HG03558 (cell line): Measurements from ENCODE around the gene BCL2L2.

Source experiments
- ATAC-seq: cut with Tn5 transposase; IDR thresholded peaks from one replicate; pipeline ENCODE4 v1.9.1; 2021; ENCODE audit warnings: moderate number of reproducible peaks; ENCODE audit not compliant: unreplicated experiment; ENCODE audit errors: extremely low read depth

BCL2L2 gene

GRCh38 chr14:23352506-23353432, 46.1 kb downstream of the BCL2L2 start, which contains the start of gene SLC22A17:
TSS of gene SLC22A17 (minus strand) at chr14:23352887.
- ATAC-seq, result no peak

- ATAC-seq, result no peak
Measured at GRCh38 chr14:23353433-23353780, 46.8 kb downstream of the BCL2L2 start.

DNA sequence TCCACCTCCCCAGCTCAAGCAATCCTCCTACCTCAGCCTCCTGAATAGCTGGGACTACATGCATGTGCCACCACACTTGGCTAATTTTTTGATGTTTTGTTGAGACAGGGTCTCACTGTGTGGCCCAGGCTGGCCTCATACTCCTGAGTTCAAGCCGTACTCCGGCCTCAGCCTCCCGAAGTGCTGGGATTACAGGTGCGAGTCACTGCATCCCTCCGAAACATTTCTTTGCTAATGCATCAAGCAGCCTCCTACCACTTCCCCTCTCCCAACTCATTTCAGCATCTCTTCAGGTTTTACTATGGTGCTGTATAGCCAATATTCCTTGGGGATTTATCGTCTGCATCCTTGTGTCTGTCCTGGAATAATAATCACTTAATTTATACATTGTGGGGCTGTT, 48.4 kb downstream of the BCL2L2 start:
- no peak for ATAC-seq

- no peak for ATAC-seq
Measured at GRCh38 chr14:23355871-23356435, 49.3 kb downstream of the BCL2L2 start.

- no peak for ATAC-seq
Measured at GRCh38 chr14:23356662-23357061, 50.0 kb downstream of the BCL2L2 start.

DNA sequence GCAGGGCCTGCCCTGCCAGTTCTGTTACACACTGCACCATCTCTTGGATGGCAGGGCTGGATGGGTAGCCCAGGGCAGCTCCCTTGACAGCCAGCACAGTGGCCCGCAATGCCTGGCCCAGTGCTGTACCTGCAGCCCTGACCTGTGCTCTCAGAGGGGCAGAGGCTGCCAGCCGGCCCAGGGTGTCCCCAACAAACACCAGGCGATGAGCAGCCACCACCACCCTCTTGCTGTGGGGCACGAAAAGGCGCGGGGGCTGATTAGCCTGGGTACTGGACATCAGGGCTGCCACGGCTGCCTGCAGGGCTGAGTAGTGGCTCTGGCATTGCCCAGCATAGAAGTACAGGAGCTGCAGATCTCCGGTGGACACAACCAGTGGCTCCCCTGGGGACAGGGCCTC, 50.6 kb downstream of the BCL2L2 start:
- ATAC-seq, result no peak

GRCh38 chr14:23358042-23358441, 51.4 kb downstream of the BCL2L2 start:
- ATAC-seq, result no peak

GRCh38 chr14:23358553-23359166, 52.0 kb downstream of the BCL2L2 start:
- ATAC-seq, result no peak

DNA sequence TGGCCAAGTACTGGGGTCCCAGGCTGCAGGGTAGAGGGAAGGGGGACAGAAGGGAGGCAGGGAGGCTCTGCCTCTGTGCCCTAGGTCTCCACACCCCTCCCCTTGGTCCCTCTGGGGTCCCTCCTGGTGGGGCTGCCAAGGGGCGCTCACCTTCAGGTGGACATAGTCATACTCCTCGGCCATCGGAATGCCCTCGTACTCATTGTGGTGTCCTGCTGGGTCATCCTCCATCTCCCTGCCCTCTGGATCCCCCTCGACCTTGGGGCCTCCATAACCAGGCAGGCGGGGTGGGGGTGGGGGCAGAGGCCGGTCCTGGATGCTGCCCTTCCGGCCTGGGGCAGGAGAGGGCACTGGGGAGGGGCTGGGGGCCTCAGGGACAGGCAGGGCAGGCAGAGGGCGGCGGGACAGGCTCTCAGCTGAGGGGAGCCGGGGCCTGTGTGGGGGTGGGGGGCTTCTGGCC, 52.6 kb downstream of the BCL2L2 start:
- no peak for ATAC-seq

DNA sequence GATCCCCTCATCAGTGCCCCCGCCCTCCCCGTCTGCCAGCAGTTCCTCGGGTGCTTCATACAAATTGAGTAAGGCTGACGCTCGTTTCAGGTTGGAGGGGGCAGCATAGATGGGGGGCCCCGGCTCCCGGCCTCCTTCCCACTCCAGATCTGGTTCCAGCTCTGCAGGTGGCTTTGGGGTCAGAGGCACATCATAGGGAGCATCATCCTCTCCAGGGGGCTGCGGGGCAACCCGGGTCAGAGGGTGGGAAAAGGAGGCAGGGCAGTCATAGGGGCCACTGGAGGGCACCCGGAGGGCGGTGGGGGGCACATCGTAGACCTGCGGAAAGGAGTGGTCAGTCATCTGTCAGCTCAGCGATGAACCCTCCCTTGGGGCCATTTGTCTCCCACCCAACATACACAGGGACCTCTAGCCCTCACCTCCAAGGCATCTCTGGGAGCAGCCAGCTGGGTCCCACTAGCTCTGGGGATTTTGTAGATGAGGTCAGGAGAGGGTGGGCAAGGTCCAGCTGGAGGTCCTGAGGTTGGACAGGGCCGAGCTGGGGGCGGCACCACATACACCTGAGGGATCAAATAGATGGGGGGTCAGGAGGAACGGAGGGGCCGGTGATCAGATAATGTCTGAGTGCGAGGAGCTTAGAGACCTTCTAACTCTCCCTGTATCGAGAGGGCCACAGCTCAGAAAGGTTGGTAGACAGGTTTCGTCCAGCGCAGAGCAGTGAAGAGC, 53.3 kb downstream of the BCL2L2 start:
- no peak for ATAC-seq

DNA sequence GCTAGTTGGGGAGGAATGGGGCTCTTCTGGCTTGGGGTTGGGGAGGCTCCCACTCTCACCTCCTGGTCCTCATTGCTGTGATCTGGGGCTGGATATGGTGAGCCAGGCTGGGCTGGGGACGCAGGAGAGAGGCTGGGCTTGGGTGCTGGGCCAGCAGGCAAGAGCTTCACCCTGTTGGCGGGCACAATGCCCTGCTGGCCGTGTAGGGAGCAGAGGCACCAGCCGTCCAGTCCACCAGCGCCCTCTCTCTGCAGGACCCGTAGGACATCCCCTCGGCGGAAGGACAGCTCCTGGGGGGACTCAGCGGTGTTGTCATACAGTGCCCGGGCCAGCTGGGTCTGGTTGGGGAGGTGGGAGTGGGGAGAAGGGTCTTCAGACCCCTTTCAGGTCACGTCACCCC, 53.9 kb downstream of the BCL2L2 start:
- ATAC-seq, result no peak

DNA sequence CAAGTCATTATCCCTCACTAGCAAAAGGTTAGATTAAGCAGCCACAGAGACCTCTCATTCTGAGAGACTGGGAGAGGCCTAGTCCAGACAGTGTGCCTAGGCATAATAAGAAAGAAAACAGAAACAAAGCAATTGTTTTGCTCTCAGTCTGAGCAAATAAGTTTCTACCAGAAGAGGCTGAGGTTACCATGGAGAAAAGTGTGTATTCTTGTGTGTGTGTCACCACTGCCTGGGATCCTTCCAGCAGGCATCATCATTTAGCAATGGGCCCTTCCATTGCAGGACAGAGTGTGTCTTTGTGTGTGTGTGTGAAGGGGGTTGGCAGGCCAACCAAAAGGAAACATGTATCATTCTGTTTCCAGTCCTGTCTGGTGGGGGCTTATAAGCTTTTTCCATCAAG, 54.7 kb downstream of the BCL2L2 start:
- ATAC-seq, result no peak
